Subcutaneous abdominal adipose tissue (tissue), 5 donors: ENCODE measurements around the gene UBALD1.
A peak's percentile ranks its signal among the peaks of the same experiment; 100 is the strongest.

Source experiments
- H3K27ac ChIP-seq: one replicate; pipeline ENCODE4 v1.7.0; 2013; ENCODE audit warnings: low read depth, mild to moderate bottlenecking, inconsistent platforms, low read length, moderate library complexity
- H3K27me3 ChIP-seq, 5 donors: one replicate each; pipeline ENCODE4 v1.7.0; 2013; ENCODE audit warnings: low read length in 5 of 5, inconsistent platforms in 1 of 5; ENCODE audit not compliant: control insufficient read depth in 5 of 5, insufficient read depth in 4 of 5
- H3K36me3 ChIP-seq, 5 donors: one replicate each; pipeline ENCODE4 v1.7.0; 2013; ENCODE audit warnings: low read length in 5 of 5; ENCODE audit not compliant: control insufficient read depth in 5 of 5, insufficient read depth in 5 of 5
- H3K4me1 ChIP-seq, 5 donors: one replicate each; pipeline ENCODE4 v1.7.0; 2013; ENCODE audit warnings: low read length in 5 of 5, mild to moderate bottlenecking in 3 of 5, moderate library complexity in 1 of 5; ENCODE audit not compliant: control insufficient read depth in 5 of 5, insufficient read depth in 5 of 5
- H3K4me3 ChIP-seq, 5 donors: one replicate each; pipeline ENCODE4 v1.7.0; 2013; ENCODE audit warnings: low read length in 5 of 5, low read depth in 1 of 5
- H3K9ac ChIP-seq, 5 donors: one replicate each; pipeline ENCODE4 v1.7.0; 2013; ENCODE audit warnings: low read length in 5 of 5, mild to moderate bottlenecking in 4 of 5, moderate library complexity in 3 of 5
- H3K9me3 ChIP-seq, 5 donors: one replicate each; pipeline ENCODE4 v1.7.0; 2013; ENCODE audit warnings: low read length in 5 of 5; ENCODE audit not compliant: control insufficient read depth in 5 of 5
- donor health status: healthy.
- donor health status: healthy.
- donor health status: healthy.
- donor health status: healthy.
- donor health status: healthy.

Gene UBALD1

GRCh38 chr16:4646773-4647643, 32.3 kb upstream of the UBALD1 start:
- H3K36me3 ChIP-seq: peaks cover 0 to 21% (median 9%) of the 10 kb centered on the region in 5 donors
- no peak overlapping the region for H3K27ac ChIP-seq
- H3K4me1 ChIP-seq: peaks cover 0 to 18% (median 10%) of the 10 kb centered on the region in 5 donors
- no peaks in the 10 kb centered on the region for H3K9me3 ChIP-seq
- no peaks in the 10 kb centered on the region for H3K27me3 ChIP-seq
- H3K4me3 ChIP-seq: no peak overlapping the region
- peak overlapping the region in 1 of 5 donors; percentile 12 for H3K9ac ChIP-seq

GRCh38 chr16:4641895-4642294, 27.2 kb upstream of the UBALD1 start:
- Histone ChIP-seq H3K27ac (no peak overlapping the region), H3K27me3 (no peaks in the 10 kb centered on the region), H3K9me3 (no peaks in the 10 kb centered on the region), H3K4me3 (peak overlapping the region in 1 of 5 donors; percentile 29), H3K36me3 (peaks cover 0 to 20% (median 7%) of the 10 kb centered on the region in 5 donors), H3K4me1 (peaks cover 0 to 29% (median 22%) of the 10 kb centered on the region in 5 donors), H3K9ac (no peak overlapping the region)

DNA sequence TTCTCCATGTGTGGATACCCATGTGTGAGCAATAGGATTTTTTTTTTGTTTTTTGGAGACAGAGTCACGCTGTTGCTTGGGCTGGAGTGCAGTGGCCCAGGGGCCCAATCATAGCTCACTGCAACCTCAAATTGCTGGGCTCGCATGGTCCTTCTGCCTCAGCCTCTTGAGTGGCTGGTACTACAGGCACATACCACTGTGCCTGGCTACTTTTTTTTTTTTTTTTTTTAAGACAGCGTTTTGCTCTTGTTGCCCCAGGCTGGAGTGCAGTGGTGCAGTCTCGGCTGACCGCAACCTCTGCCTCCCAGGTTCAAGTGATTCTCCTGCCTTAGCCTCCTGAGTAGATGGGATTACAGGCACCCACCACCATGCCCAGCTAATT, 26.6 kb upstream of the UBALD1 start:
- H3K9ac ChIP-seq: no peak overlapping the region
- H3K36me3 ChIP-seq: peaks cover 0 to 20% (median 7%) of the 10 kb centered on the region in 5 donors
- peaks cover 0 to 29% (median 22%) of the 10 kb centered on the region in 5 donors for H3K4me1 ChIP-seq
- H3K27me3 ChIP-seq: no peaks in the 10 kb centered on the region
- no peak overlapping the region for H3K4me3 ChIP-seq
- no peak overlapping the region for H3K27ac ChIP-seq
- H3K9me3 ChIP-seq: no peaks in the 10 kb centered on the region

DNA sequence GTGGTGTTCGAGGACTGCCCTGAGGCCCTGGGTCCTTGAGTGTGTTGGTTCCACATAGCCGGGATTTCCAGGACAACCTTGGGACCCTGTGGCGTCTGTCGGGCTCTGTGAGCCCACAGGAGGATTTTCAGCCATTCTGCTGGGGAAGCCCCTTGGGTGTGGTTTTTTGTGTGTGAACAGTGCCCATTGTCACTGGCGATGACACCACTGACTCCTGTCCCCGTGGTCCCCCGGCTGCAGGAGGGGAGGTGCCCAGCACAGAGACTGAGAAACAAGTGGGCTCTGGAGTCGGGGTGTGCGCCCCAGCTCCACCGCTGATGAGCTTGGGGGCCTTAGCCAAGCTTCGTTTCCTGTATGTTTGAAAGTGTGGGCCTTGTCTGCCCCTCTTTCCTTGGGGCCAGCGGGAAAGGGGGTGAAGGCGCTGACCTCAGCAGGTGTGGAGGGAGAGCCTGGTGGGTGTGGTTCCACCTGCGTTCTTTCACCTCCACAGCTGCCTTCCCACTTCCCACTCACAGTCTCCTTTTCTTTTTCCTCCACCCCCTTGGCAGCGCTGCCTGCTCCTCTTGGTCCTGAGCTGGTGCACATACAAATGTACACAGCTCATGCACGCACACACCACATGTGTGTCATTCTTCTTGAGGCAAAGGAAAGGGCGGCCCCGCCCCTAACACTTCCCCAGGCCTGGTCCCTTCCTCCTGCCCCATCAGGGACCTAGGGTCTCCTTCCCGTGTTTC, 26.1 kb upstream of the UBALD1 start:
- Histone ChIP-seq H3K9ac (peak overlapping the region in 2 of 5 donors; percentile 31 to 35), H3K27me3 (no peaks in the 10 kb centered on the region), H3K9me3 (no peaks in the 10 kb centered on the region), H3K4me3 (no peak overlapping the region), H3K36me3 (peaks cover 0 to 19% (median 7%) of the 10 kb centered on the region in 5 donors), H3K4me1 (peaks cover 0 to 29% (median 22%) of the 10 kb centered on the region in 5 donors), H3K27ac (no peak overlapping the region)

DNA sequence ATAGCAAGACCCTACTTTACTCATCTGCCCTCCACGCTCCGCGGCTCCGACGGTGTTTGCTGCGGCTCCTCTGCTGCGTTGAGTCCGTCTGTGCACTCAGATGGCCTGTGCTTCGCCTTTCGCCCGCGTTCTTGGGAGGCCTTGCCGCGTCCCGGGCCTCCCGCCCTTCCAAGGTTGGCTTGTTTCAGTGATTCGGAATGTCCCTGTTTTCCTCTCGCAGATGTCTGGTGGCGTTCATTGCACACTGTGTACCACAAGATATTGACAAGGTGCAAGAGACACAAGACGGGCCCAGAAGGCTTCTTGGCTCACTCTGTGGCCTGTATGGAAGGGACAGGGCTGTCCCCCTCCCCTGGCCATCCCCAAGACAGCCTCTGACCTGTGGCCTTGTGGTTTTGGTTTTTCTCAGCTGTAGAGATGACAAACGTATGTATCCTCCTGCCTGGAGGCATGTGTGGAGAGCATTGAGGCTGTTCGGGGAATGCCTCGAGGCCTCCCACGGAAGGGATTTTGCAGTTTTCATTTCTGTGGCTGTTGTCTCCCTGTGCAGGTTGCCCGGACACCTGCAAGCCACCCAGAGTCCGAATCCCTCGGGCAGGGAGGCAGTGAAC, 25.3 kb upstream of the UBALD1 start:
- Histone ChIP-seq H3K4me1 (peaks cover 0 to 29% (median 22%) of the 10 kb centered on the region in 5 donors), H3K9me3 (no peaks in the 10 kb centered on the region), H3K27me3 (no peaks in the 10 kb centered on the region), H3K36me3 (peaks cover 0 to 15% (median 7%) of the 10 kb centered on the region in 5 donors), H3K27ac (no peak overlapping the region), H3K4me3 (no peak overlapping the region), H3K9ac (peak overlapping the region in 1 of 5 donors; percentile 35)

GRCh38 chr16:4637501-4638166, 22.9 kb upstream of the UBALD1 start:
- Histone ChIP-seq H3K4me3 (peak overlapping the region in 1 of 5 donors; percentile 33), H3K4me1 (peaks cover 0 to 31% (median 22%) of the 10 kb centered on the region in 5 donors)

GRCh38 chr16:4636196-4636595, 21.5 kb upstream of the UBALD1 start:
- Histone ChIP-seq H3K4me3 (no peak overlapping the region), H3K9me3 (peaks cover 0 to 3% (median 0%) of the 10 kb centered on the region in 5 donors), H3K9ac (no peak overlapping the region), H3K27me3 (no peaks in the 10 kb centered on the region), H3K4me1 (peaks cover 0 to 31% (median 21%) of the 10 kb centered on the region in 5 donors), H3K27ac (no peak overlapping the region), H3K36me3 (peaks cover 0 to 24% (median 12%) of the 10 kb centered on the region in 5 donors)

More at GRCh38 chr16:4637501-4638166, 22.9 kb upstream of the UBALD1 start:
- Histone ChIP-seq H3K27me3 (no peaks in the 10 kb centered on the region), H3K36me3 (peaks cover 0 to 24% (median 12%) of the 10 kb centered on the region in 5 donors), H3K27ac (no peak overlapping the region), H3K9me3 (no peaks in the 10 kb centered on the region), H3K9ac (peak overlapping the region in 1 of 5 donors; percentile 4)

GRCh38 chr16:4634768-4635167, 20.1 kb upstream of the UBALD1 start:
- no peak overlapping the region for H3K4me3 ChIP-seq
- H3K27ac ChIP-seq: no peak overlapping the region
- H3K9me3 ChIP-seq: peaks cover 0 to 3% (median 0%) of the 10 kb centered on the region in 5 donors
- H3K27me3 ChIP-seq: no peaks in the 10 kb centered on the region
- H3K36me3 ChIP-seq: peaks cover 0 to 16% (median 6%) of the 10 kb centered on the region in 5 donors
- no peak overlapping the region for H3K9ac ChIP-seq
- peaks cover 0 to 17% (median 7%) of the 10 kb centered on the region in 5 donors for H3K4me1 ChIP-seq

DNA sequence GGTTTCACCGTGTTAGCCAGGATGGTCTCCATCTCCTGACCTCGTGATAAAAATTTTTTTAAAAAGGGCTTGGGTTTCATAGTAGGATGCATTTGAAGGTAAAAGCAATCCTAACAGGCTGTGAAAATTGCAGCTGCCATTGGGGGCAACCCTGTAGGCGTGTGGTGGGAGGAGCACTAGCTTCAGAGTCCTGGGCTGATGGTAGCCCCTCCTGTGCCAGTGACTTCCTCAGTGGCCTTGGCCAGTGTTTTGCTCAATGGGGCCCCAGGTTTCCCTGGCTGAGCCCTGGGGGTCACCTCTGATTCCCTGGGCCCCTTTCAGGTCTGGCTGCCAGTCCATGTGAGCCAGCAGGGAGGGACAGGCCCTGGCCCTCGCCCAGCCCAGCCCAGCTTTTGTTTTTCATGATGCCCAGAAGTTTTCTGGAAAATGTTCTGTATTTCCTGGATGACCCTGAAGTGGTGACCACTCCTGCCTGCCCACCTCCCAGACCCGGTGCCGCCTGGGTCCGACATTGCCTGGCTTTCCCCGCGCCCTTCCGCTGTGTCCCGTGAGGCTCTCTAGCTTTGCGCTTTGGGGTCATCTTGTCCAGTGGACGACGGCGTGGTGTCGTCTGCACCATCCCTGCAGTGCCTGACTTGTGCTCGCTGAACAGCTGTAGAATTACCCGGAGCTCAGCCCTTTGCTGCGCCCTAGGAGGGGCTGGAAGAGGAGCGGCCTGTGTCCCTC, 19.4 kb upstream of the UBALD1 start:
- peaks cover 0 to 11% (median 5%) of the 10 kb centered on the region in 5 donors for H3K4me1 ChIP-seq
- H3K36me3 ChIP-seq: peaks cover 0 to 16% (median 6%) of the 10 kb centered on the region in 5 donors
- no peaks in the 10 kb centered on the region for H3K27me3 ChIP-seq
- H3K9me3 ChIP-seq: peaks cover 0 to 3% (median 0%) of the 10 kb centered on the region in 5 donors
- H3K4me3 ChIP-seq: no peak overlapping the region
- no peak overlapping the region for H3K9ac ChIP-seq
- H3K27ac ChIP-seq: no peak overlapping the region
